GM21515 (cell line): ENCODE measurements around the gene FAM114A2.

Experiments
- ATAC-seq: cut with Tn5 transposase; IDR thresholded peaks from one replicate; pipeline ENCODE4 v1.9.1; 2021; ENCODE audit not compliant: unreplicated experiment

The FAM114A2 gene

GRCh38 chr5:153987301-153987700 is 51.4 kb downstream of the FAM114A2 start:
- ATAC-seq: no peak

GRCh38 chr5:153985498-153985897 is 53.2 kb downstream of the FAM114A2 start:
- ATAC-seq: no peak

- ATAC-seq: no peak
These were observed 54.8 kb downstream of the FAM114A2 start for GRCh38 chr5:153983885-153984284.

GRCh38 chr5:153981905-153982605 is 56.7 kb downstream of the FAM114A2 start:
- ATAC-seq: no peak

GRCh38 chr5:153979028-153979783 is 59.5 kb downstream of the FAM114A2 start:
- ATAC-seq: no peak

GRCh38 chr5:153974813-153975163 is 63.9 kb downstream of the FAM114A2 start:
- ATAC-seq: no peak

- ATAC-seq: peak; percentile 63
These were observed 64.4 kb downstream of the FAM114A2 start for GRCh38 chr5:153974131-153974812.

- no peak for ATAC-seq
These were observed 66.5 kb downstream of the FAM114A2 start for GRCh38 chr5:153972240-153972639.

- ATAC-seq: no peak
These were observed 68.2 kb downstream of the FAM114A2 start for GRCh38 chr5:153970496-153970895.

- ATAC-seq: no peak
These were observed 69.2 kb downstream of the FAM114A2 start for GRCh38 chr5:153969563-153969895.

GRCh38 chr5:153968761-153969562 is 69.7 kb downstream of the FAM114A2 start:
- ATAC-seq: no peak

- peak; percentile 69 for ATAC-seq
These were observed 73.6 kb downstream of the FAM114A2 start for GRCh38 chr5:153964880-153965645.

- ATAC-seq: no peak
These were observed 74.4 kb downstream of the FAM114A2 start for GRCh38 chr5:153964191-153964879.

- ATAC-seq: no peak
These were observed 78.2 kb downstream of the FAM114A2 start for GRCh38 chr5:153960269-153961215.

- ATAC-seq: no peak
These were observed 79.4 kb downstream of the FAM114A2 start for GRCh38 chr5:153959134-153959957.

- ATAC-seq: no peak
These were observed 81.5 kb downstream of the FAM114A2 start for GRCh38 chr5:153957205-153957604.

GRCh38 chr5:153953411-153953810 is 85.3 kb downstream of the FAM114A2 start:
- ATAC-seq: no peak

GRCh38 chr5:153952893-153953292 is 85.8 kb downstream of the FAM114A2 start:
- ATAC-seq: no peak
